ENCODE results near the gene CFAP299. TPM values are rescaled to one million over a fixed set of nuclear protein-coding genes. Genes with fewer than 3 reads are reported as not detected.
"Not testable (repeated sequence)": the region's sequence is repeated elsewhere in the genome, so short reads cannot be mapped to it uniquely, and the experiment has no call there.

CFAP299 gene
- total RNA-seq, 3 donors from 2014 or later = not detected

GRCh38 chr4:80313627-80314026 is 21.9 kb upstream of the CFAP299 start:
- intact Hi-C loops (cut with DNase I, micrococcal nuclease) = no loop called here
- TF ChIP-seq CTCF (IDR thresholded peaks at IDR 0.05) = no peak
- no peaks in the 10 kb centered on the region for H3K4me1 ChIP-seq (ENCODE audit: low read depth)
- no peak overlapping the region for H3K4me3 ChIP-seq
- H3K36me3 ChIP-seq (ENCODE audit: low read depth) = no peaks in the 10 kb centered on the region
- ATAC-seq (no peak), DNase-seq (no peak)
- H3K9me3 ChIP-seq = no peaks in the 10 kb centered on the region

GRCh38 chr4:80315848-80316247 is 19.7 kb upstream of the CFAP299 start:
- H3K36me3 ChIP-seq (ENCODE audit: low read depth); DNase-seq; H3K9me3 ChIP-seq; intact Hi-C loops (cut with DNase I, micrococcal nuclease); H3K4me3 ChIP-seq; H3K4me1 ChIP-seq (ENCODE audit: low read depth); ATAC-seq: not testable (repeated sequence)

GRCh38 chr4:80321341-80321740 is 14.2 kb upstream of the CFAP299 start:
- intact Hi-C loops (cut with DNase I, micrococcal nuclease) = no loop called here
- ATAC-seq = no peak
- Histone ChIP-seq H3K4me3 (no peak overlapping the region), H3K36me3 (ENCODE audit: low read depth) (no peaks in the 10 kb centered on the region), H3K9me3 (no peaks in the 10 kb centered on the region), H3K4me1 (ENCODE audit: low read depth) (no peaks in the 10 kb centered on the region)
- no peak for TF ChIP-seq CTCF (IDR thresholded peaks at IDR 0.05)
- DNase-seq = no peak

GRCh38 chr4:80321776-80322175 is 13.8 kb upstream of the CFAP299 start:
- intact Hi-C loops (cut with DNase I, micrococcal nuclease) = no loop called here
- ATAC-seq = no peak
- Histone ChIP-seq H3K36me3 (ENCODE audit: low read depth) (no peaks in the 10 kb centered on the region), H3K4me1 (ENCODE audit: low read depth) (no peaks in the 10 kb centered on the region), H3K9me3 (no peaks in the 10 kb centered on the region), H3K4me3 (no peak overlapping the region)
- DNase-seq = no peak
- TF ChIP-seq CTCF (IDR thresholded peaks at IDR 0.05) = no peak

- H3K4me3 ChIP-seq = no peak overlapping the region
- ATAC-seq (no peak), DNase-seq (no peak)
- H3K36me3 ChIP-seq (ENCODE audit: low read depth) = no peaks in the 10 kb centered on the region
- no peaks in the 10 kb centered on the region for H3K9me3 ChIP-seq
- no peaks in the 10 kb centered on the region for H3K4me1 ChIP-seq (ENCODE audit: low read depth)
- intact Hi-C loops (cut with DNase I, micrococcal nuclease) = no loop called here
- no peak for TF ChIP-seq CTCF (IDR thresholded peaks at IDR 0.05)
Observed at GRCh38 chr4:80322716-80323115, 12.8 kb upstream of the CFAP299 start.

- H3K4me1 ChIP-seq (ENCODE audit: low read depth) = no peaks in the 10 kb centered on the region
- intact Hi-C loops (cut with DNase I, micrococcal nuclease) = no loop called here
- ATAC-seq (no peak), DNase-seq (no peak)
- no peaks in the 10 kb centered on the region for H3K9me3 ChIP-seq
- H3K4me3 ChIP-seq = no peak overlapping the region
- TF ChIP-seq CTCF (IDR thresholded peaks at IDR 0.05) = no peak
- H3K36me3 ChIP-seq (ENCODE audit: low read depth) = no peaks in the 10 kb centered on the region
Observed at GRCh38 chr4:80324171-80324570, 11.4 kb upstream of the CFAP299 start.
